SK-N-SH treated with all-trans-retinoic acid at 6 μM for 48 hours (cell line): ENCODE measurements around the gene IL9.

Experiments
- ATAC-seq: fragments of 200-7000 bp; cut with Tn5 transposase; 3 replicates; pipeline ENCODE4 v1.9.1; 2020; ENCODE audit warnings: mild to moderate bottlenecking, moderate library complexity
- ARNTL ChIP-seq: fragments of 450-650 bp; formaldehyde crosslinking; IDR thresholded peaks from 2 replicates; pipeline ENCODE4 v1.5.0; 2020; ENCODE audit warnings: low read depth, mild to moderate bottlenecking, moderate library complexity, borderline replicate concordance
- BACH2 ChIP-seq: fragments of 250-450 bp; sonication (Bioruptor Pico); IDR thresholded peaks from 2 replicates; pipeline ENCODE4 v1.9.0; 2021; ENCODE audit warnings: mild to moderate bottlenecking, borderline replicate concordance
- CREB5 ChIP-seq: fragments of 250-450 bp; sonication (Bioruptor Pico); IDR thresholded peaks from 2 replicates; pipeline ENCODE4 v1.5.1; 2020; ENCODE audit warnings: low read depth, mild to moderate bottlenecking, moderate library complexity
- CSDC2 ChIP-seq: fragments of 250-450 bp; sonication (Bioruptor Pico); IDR thresholded peaks from 2 replicates; pipeline ENCODE4 v1.5.0; 2020; ENCODE audit warnings: mild to moderate bottlenecking, moderate library complexity
- ESRRG ChIP-seq: fragments of 250-450 bp; sonication (Bioruptor Pico); IDR thresholded peaks from 2 replicates; pipeline ENCODE4 v1.6.1; 2021; ENCODE audit warnings: mild to moderate bottlenecking
- GLIS3 ChIP-seq: fragments of 250-450 bp; sonication (Bioruptor Pico); IDR thresholded peaks from 2 replicates; pipeline ENCODE4 v1.5.0; 2020; ENCODE audit warnings: mild to moderate bottlenecking, moderate library complexity
- ISL1 ChIP-seq: fragments of 250-450 bp; sonication (Bioruptor Pico); IDR thresholded peaks from 2 replicates; pipeline ENCODE4 v2.1.2; 2022; ENCODE audit warnings: mild to moderate bottlenecking, moderate library complexity
- OSR1 ChIP-seq: fragments of 250-450 bp; sonication (Bioruptor Pico); IDR thresholded peaks from 2 replicates; pipeline ENCODE4 v1.8.0; 2022; ENCODE audit warnings: moderate library complexity, mild to moderate bottlenecking, inconsistent platforms
- PATZ1 ChIP-seq: fragments of 250-450 bp; sonication (Bioruptor Pico); IDR thresholded peaks from 2 replicates; pipeline ENCODE4 v1.8.0; 2020; ENCODE audit warnings: mild to moderate bottlenecking, moderate library complexity, borderline replicate concordance
- POU6F1 ChIP-seq: fragments of 250-450 bp; sonication (Bioruptor Pico); IDR thresholded peaks from 2 replicates; pipeline ENCODE4 v1.8.0; 2021; ENCODE audit warnings: low read depth, mild to moderate bottlenecking, moderate library complexity, borderline replicate concordance
- PPARA ChIP-seq: fragments of 250-450 bp; sonication (Bioruptor Pico); IDR thresholded peaks from 2 replicates; pipeline ENCODE4 v1.5.0; 2020; ENCODE audit warnings: mild to moderate bottlenecking, borderline replicate concordance
- RARB ChIP-seq: fragments of 250-450 bp; sonication (Bioruptor Pico); IDR thresholded peaks from 2 replicates; pipeline ENCODE4 v1.8.0; 2021; ENCODE audit warnings: mild to moderate bottlenecking, moderate library complexity
- SNAI2 ChIP-seq: fragments of 250-450 bp; sonication (Bioruptor Pico); IDR thresholded peaks from 2 replicates; pipeline ENCODE4 v1.5.0; 2020; ENCODE audit warnings: mild to moderate bottlenecking, moderate library complexity
- TCF4 ChIP-seq: fragments of 250-450 bp; sonication (Bioruptor Pico); IDR thresholded peaks from 2 replicates; pipeline ENCODE4 v1.8.0; 2021; ENCODE audit warnings: mild to moderate bottlenecking, moderate library complexity, borderline replicate concordance
- TOX ChIP-seq: fragments of 250-450 bp; sonication (Bioruptor Pico); IDR thresholded peaks from 2 replicates; pipeline ENCODE4 v1.8.0; 2021; ENCODE audit warnings: mild to moderate bottlenecking, moderate library complexity, borderline replicate concordance
- TSHZ2 ChIP-seq: fragments of 250-450 bp; sonication (Bioruptor Pico); IDR thresholded peaks from 2 replicates; pipeline ENCODE4 v1.5.0; 2020; ENCODE audit warnings: mild to moderate bottlenecking, moderate library complexity
- ZC3H10 ChIP-seq: fragments of 250-450 bp; sonication (Bioruptor Pico); IDR thresholded peaks from 2 replicates; pipeline ENCODE4 v1.5.1; 2021; ENCODE audit warnings: mild to moderate bottlenecking, moderate library complexity
- ZFP3 ChIP-seq: fragments of 250-450 bp; sonication (Bioruptor Pico); IDR thresholded peaks from 2 replicates; pipeline ENCODE4 v1.5.0; 2020; ENCODE audit warnings: mild to moderate bottlenecking, moderate library complexity
- ZFP30 ChIP-seq: fragments of 450-650 bp; formaldehyde crosslinking; IDR thresholded peaks from 2 replicates; pipeline ENCODE4 v1.5.0; 2022; ENCODE audit warnings: mild to moderate bottlenecking, moderate library complexity
- ZNF565 ChIP-seq: fragments of 450-650 bp; formaldehyde crosslinking; conservative IDR thresholded peaks from 2 replicates; pipeline ENCODE4 v1.5.0; 2020; ENCODE audit warnings: low read depth, mild to moderate bottlenecking, moderate library complexity
- ZNF70 ChIP-seq: fragments of 450-650 bp; formaldehyde crosslinking; IDR thresholded peaks from 2 replicates; pipeline ENCODE4 v1.5.0; 2020; ENCODE audit warnings: mild to moderate bottlenecking, moderate library complexity
- ZNF8 ChIP-seq: fragments of 450-650 bp; formaldehyde crosslinking; IDR thresholded peaks from 2 replicates; pipeline ENCODE4 v1.5.0; 2020; ENCODE audit warnings: mild to moderate bottlenecking, moderate library complexity

The IL9 gene

GRCh38 chr5:135862744-135863143 lies 32.9 kb downstream of the IL9 start:
- no peak for TF ChIP-seq PATZ1 (CRISPR knock-in tag)
- no peak for TF ChIP-seq ESRRG (CRISPR knock-in tag)
- no peak for TF ChIP-seq ZFP30
- no peak for TF ChIP-seq RARB (CRISPR knock-in tag)
- TF ChIP-seq TOX (CRISPR knock-in tag): no peak
- no peak for TF ChIP-seq ZFP3 (CRISPR knock-in tag)
- no peak for TF ChIP-seq POU6F1
- TF ChIP-seq BACH2: no peak
- no peak for TF ChIP-seq TSHZ2
- no peak for TF ChIP-seq ZNF565 (CRISPR knock-in tag)
- TF ChIP-seq OSR1 (CRISPR knock-in tag): no peak
- no peak for TF ChIP-seq CREB5 (CRISPR knock-in tag)
- no peak for TF ChIP-seq ZNF70 (CRISPR knock-in tag)
- TF ChIP-seq ISL1 (CRISPR knock-in tag): no peak
- TF ChIP-seq, all 23 proteins: peak for 0
- ATAC-seq: no peak

GRCh38 chr5:135862086-135862485 lies 33.6 kb downstream of the IL9 start:
- TF ChIP-seq ZC3H10: no peak
- TF ChIP-seq PPARA (CRISPR knock-in tag): no peak
- no peak for TF ChIP-seq CREB5 (CRISPR knock-in tag)
- TF ChIP-seq TCF4 (CRISPR knock-in tag): no peak
- TF ChIP-seq SNAI2 (CRISPR knock-in tag): no peak
- ATAC-seq: no peak

- no peak for ATAC-seq
- TF ChIP-seq GLIS3 (CRISPR knock-in tag): no peak
- TF ChIP-seq OSR1 (CRISPR knock-in tag): no peak
- TF ChIP-seq POU6F1: no peak
- no peak for TF ChIP-seq ZNF8 (CRISPR knock-in tag)
- TF ChIP-seq ESRRG (CRISPR knock-in tag): no peak
- no peak for TF ChIP-seq ZC3H10
- no peak for TF ChIP-seq CREB5 (CRISPR knock-in tag)
- TF ChIP-seq ARNTL (CRISPR knock-in tag): no peak
- TF ChIP-seq ZFP30: no peak
- no peak for TF ChIP-seq PATZ1 (CRISPR knock-in tag)
- no peak for TF ChIP-seq ISL1 (CRISPR knock-in tag)
- TF ChIP-seq CSDC2 (CRISPR knock-in tag): no peak
Observed at GRCh38 chr5:135861641-135862040, 34.0 kb downstream of the IL9 start.
